Activated CD4-positive, alpha-beta memory T cell treated with anti-CD3 and anti-CD28 coated beads, Interleukin-2, amount 10 ng/mL, durations not matched to agents 7 days and 5 days (primary cell): ENCODE data around the gene FAM210A. TPM values are rescaled to one million over a fixed set of nuclear protein-coding genes. Genes with fewer than 3 reads are reported as not detected.
A peak's percentile ranks its signal among the peaks of the same experiment; 100 is the strongest.
"Not testable (repeated sequence)": the region's sequence is repeated elsewhere in the genome, so short reads cannot be mapped to it uniquely, and the experiment has no call there.

Source experiments
- CTCF ChIA-PET: fragments of 350-600 bp; sonication (Branson Sonifier 250); formaldehyde crosslinking; loops from one replicate; lab custom pipeline; 2021; ENCODE audit warnings: antibody characterized with exemption, inconsistent platforms; lab: Charles Lee
- POLR2A ChIA-PET: fragments of 350-600 bp; sonication (Branson Sonifier 250); formaldehyde crosslinking; loops from one replicate; lab custom pipeline; 2021; ENCODE audit warnings: antibody characterized with exemption; lab: Charles Lee
- DNase-seq: peaks from one replicate; pipeline ENCODE4 v3.0.0-alpha.2; 2020
- H3K27ac Mint-ChIP-seq: one replicate; pipeline ENCODE4 v1.8.0; 2021; ENCODE audit warnings: mild to moderate bottlenecking, mixed read lengths
- H3K27me3 Mint-ChIP-seq: one replicate; pipeline ENCODE4 v1.8.0; 2021; ENCODE audit warnings: mixed read lengths
- H3K36me3 Mint-ChIP-seq: one replicate; pipeline ENCODE4 v1.8.0; 2021; ENCODE audit warnings: low read depth, mixed read lengths
- H3K4me1 Mint-ChIP-seq: one replicate; pipeline ENCODE4 v1.8.0; 2021; ENCODE audit warnings: mixed read lengths
- H3K4me3 Mint-ChIP-seq: one replicate; pipeline ENCODE4 v1.8.0; 2021; ENCODE audit warnings: mild to moderate bottlenecking, mixed read lengths
- H3K9me3 Mint-ChIP-seq: one replicate; pipeline ENCODE4 v1.8.0; 2021; ENCODE audit warnings: mixed read lengths
- total RNA-seq, 2 experiments: library from RNA; stranded (reverse); gene quantifications; one replicate each; pipeline ENCODE4 v1.2.3, GENCODE V29; 2021

Gene FAM210A, protein sequence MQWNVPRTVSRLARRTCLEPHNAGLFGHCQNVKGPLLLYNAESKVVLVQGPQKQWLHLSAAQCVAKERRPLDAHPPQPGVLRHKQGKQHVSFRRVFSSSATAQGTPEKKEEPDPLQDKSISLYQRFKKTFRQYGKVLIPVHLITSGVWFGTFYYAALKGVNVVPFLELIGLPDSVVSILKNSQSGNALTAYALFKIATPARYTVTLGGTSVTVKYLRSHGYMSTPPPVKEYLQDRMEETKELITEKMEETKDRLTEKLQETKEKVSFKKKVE
- 10 to 100 TPM; 22.2 to 22.4 TPM for total RNA-seq

DNA sequence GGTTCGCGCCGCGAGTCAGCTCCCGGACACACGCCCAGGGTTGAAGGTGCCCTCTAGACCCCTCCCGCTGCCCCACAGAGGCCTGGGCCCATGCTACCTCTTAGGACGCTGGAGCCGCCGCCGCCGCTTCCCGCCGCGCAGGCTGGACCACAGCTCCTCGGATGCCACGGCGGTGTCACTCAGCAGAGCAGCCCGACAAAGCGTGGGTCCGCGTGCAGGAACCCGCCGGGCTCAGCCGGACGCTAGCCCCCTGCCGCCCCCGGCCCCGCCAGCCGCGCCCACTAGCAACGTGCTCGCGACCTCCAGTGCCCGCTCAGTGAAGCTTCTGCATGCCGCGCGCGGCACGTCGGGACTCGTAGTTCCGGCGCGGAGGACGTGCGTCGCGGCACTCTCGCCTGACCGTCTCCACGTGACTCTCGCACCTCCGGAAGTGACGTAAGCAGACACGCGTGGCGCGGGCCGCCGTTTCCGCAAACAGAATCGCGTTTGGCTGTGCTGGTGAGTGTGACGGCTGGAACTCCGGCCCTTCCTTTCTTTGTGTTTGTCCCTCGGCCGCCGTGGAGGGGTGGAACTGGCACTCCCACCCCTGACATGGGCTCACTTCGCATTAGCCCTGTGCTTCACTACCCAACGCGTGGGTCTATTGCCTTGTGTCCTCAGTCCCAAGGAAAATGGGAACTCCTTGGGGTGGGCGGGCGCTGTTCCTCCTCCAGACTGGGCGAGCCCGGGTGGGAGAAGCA is at the start of gene FAM210A, which contains the start of gene RNMT:
Gene FAM210A, minus strand, starts transcription at position 327 of the 740 bp plus-strand sequence. CDS start 44,481 bp downstream, outside the sequence.
Gene RNMT, plus strand, starts transcription at position 442 of the 740 bp plus-strand sequence. CDS start 4,845 bp downstream, outside the sequence.
- Mint-ChIP-seq H3K4me3 (peak within 1 kb of the TSS; percentile 72), H3K4me1 (peaks cover 61% of the 10 kb centered on the region), H3K9me3 (no peaks in the 10 kb centered on the region), H3K36me3 (peaks cover 36% of the 10 kb centered on the region), H3K27ac (peak within 1 kb of the TSS; percentile 88), H3K27me3 (no peaks in the 10 kb centered on the region)
- CTCF ChIA-PET, result interaction anchor here (1.0 kb wide), 4 partner anchors 9 to 589 kb away, joined by 3 to 4 read pairs (median 3); no protein-coding TSS in a partner anchor
- peak; percentile 95 for DNase-seq
- POLR2A ChIA-PET, result interaction anchor here (0.6 to 1.8 kb wide), 5 partner anchors 11 to 288 kb away, joined by 3 to 16 read pairs (median 4); no protein-coding TSS in a partner anchor

DNA sequence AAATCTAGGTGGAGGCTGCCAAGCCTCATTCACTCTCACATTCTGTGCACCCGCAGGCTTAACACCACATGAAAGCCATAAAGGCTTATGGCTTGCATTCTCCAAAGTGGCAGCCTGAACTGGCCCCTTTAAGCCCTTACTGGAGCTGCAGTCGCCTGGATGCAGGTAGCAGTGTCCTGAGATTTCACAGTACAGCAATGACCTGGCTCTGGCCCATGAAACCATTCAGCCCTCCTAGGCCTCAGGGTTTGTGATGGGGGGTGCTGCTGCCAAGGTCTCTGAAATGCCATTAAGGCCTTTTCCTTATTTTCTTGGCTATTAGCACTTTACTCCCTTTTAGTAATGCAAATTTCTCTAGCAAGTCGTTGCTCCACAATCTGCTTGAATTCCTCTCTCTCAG is 48.7 kb upstream of the FAM210A start:
- POLR2A ChIA-PET, result no interaction called here
- no peak overlapping the region for H3K27ac Mint-ChIP-seq
- H3K36me3 Mint-ChIP-seq, result no peaks in the 10 kb centered on the region
- DNase-seq, result no peak
- CTCF ChIA-PET, result no interaction called here
- no peak overlapping the region for H3K4me3 Mint-ChIP-seq
- peaks cover 17% of the 10 kb centered on the region for H3K27me3 Mint-ChIP-seq
- no peaks in the 10 kb centered on the region for H3K9me3 Mint-ChIP-seq
- no peaks in the 10 kb centered on the region for H3K4me1 Mint-ChIP-seq

DNA sequence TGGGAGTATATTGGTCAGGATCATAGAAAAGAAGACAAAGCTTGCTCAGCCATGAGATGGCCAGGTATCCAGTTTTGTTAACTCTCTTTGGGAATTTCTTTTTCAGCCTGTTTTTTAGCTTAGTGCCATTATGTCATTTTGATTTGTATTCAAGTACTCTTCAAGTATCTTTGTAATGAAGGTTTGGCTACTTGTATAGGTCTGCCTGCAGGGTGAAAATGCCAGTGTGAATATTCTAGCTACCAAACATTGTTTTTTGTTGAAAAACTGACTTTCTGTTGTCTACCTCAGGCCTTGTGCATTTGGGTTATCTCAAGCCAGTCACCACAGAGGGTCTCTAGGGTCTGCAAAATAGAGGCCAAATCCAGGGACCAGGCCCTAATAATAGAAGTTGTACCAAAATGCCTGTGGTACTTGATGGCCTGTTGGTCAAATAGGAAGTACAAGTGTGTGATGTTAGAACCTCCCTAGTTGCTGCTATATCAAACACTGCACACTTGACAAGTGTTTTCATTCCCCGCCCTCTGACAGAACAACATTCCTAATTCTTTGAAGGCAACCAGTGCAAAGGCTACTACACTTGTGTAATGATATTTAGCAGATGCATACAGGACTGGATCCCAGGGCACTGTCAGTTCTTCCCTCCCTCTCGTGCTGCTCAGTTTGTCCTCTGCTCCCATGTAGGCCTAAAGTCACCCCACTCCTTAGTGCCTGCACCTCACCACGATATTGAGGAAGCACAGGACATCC is 36.5 kb upstream of the FAM210A start:
- Mint-ChIP-seq H3K4me1 (peaks cover 5% of the 10 kb centered on the region), H3K27me3 (peaks cover 2% of the 10 kb centered on the region), H3K27ac (no peak overlapping the region), H3K4me3 (no peak overlapping the region), H3K9me3 (peaks cover 11% of the 10 kb centered on the region), H3K36me3 (peaks cover 64% of the 10 kb centered on the region)
- CTCF ChIA-PET, result no interaction called here
- no peak for DNase-seq
- POLR2A ChIA-PET, result no interaction called here

DNA sequence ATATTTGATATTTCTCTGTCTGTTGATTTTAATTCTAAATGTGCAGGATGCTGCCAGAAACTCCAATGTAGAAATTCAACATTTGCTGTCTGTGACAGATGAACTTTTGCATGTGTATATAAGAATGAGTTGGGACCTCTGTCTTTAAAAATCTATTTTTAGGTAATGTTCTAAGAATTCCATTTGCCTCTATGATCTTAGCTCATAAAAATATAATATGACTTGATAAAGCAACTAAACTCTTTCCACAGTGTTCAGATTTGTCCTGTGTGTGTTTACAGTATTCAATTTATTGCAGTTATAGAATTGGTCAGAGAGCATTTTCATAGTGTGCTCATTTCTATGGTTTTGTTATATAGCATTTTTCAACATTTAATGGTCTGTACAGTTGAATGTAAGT is 33.7 kb upstream of the FAM210A start:
- H3K4me1 Mint-ChIP-seq, result peaks cover 8% of the 10 kb centered on the region
- no peak overlapping the region for H3K27ac Mint-ChIP-seq
- no peak for DNase-seq
- H3K4me3 Mint-ChIP-seq, result no peak overlapping the region
- H3K9me3 Mint-ChIP-seq, result peaks cover 6% of the 10 kb centered on the region
- H3K36me3 Mint-ChIP-seq, result peaks cover 89% of the 10 kb centered on the region
- no peaks in the 10 kb centered on the region for H3K27me3 Mint-ChIP-seq
- ChIA-PET POLR2A (no interaction called here), CTCF (no interaction called here)

DNA sequence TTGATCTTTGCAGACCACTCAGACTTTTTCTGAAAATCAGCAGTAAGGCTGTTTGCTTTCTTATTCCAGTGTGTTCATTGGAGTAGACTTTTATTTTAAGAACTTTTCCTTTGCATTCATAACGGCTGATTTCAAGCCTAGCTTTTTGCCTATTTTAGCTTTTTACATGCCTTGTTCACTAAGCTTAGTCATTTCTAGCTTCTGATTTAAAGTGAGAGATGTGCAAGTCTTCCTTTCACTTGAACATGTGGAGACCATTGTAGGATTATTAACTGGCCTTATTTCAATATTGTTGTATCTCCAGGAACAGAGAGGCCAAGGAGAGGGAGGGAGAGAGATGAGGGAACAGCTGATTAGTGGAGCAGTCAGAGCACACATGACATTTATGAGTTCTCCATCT is 32.3 kb upstream of the FAM210A start:
- ChIA-PET POLR2A (no interaction called here), CTCF (no interaction called here)
- Mint-ChIP-seq H3K4me3 (no peak overlapping the region), H3K36me3 (peaks cover 89% of the 10 kb centered on the region), H3K27me3 (no peaks in the 10 kb centered on the region), H3K9me3 (peaks cover 3% of the 10 kb centered on the region), H3K4me1 (peaks cover 8% of the 10 kb centered on the region), H3K27ac (no peak overlapping the region)
- DNase-seq, result no peak

DNA sequence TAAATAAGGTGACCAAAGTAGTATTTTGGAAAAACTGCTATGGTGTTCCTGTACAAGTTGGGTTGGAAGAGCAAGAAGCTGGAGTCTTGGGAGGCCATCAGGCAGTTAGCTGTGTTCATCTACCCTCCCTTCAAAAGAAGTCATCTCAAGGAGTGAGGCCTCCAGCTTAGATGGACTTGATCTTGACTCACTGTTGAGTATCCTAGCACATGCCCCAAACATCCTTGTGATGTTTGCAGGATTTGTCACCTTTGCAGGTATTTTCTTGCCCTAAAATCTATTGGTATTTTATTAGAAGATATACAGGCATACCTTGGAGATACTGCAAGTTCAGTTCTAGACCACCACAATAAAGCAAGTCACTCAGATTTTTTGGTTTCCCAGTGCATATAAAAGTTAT is 30.3 kb upstream of the FAM210A start:
- CTCF ChIA-PET, result no interaction called here
- Mint-ChIP-seq H3K27me3 (no peaks in the 10 kb centered on the region), H3K9me3 (no peaks in the 10 kb centered on the region), H3K4me3 (no peak overlapping the region), H3K4me1 (peaks cover 8% of the 10 kb centered on the region), H3K27ac (no peak overlapping the region), H3K36me3 (peaks cover 85% of the 10 kb centered on the region)
- DNase-seq, result no peak
- POLR2A ChIA-PET, result no interaction called here

DNA sequence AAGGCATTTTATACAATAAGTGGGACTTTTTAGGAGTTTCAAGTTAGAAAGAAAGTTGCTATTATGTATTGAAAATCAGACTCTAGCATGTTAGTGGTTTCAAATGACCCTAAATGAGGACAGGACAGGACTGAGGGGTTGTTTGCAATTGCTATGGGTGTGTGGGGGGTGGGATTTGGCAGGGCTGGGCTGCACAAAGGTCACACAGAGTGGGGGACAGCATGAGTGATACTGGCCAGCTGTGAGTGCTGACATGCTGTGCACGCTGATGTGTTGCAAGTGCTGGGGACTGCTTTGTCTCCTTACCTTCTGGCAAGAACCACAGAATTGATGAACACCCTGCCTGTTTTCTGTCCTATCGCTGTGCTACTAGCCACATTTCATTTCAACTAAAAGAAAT is 29.9 kb upstream of the FAM210A start:
- no peak for DNase-seq
- H3K27ac Mint-ChIP-seq, result no peak overlapping the region
- peaks cover 87% of the 10 kb centered on the region for H3K36me3 Mint-ChIP-seq
- H3K27me3 Mint-ChIP-seq, result no peaks in the 10 kb centered on the region
- no peak overlapping the region for H3K4me3 Mint-ChIP-seq
- no peaks in the 10 kb centered on the region for H3K9me3 Mint-ChIP-seq
- CTCF ChIA-PET, result no interaction called here
- H3K4me1 Mint-ChIP-seq, result peaks cover 8% of the 10 kb centered on the region
- POLR2A ChIA-PET, result no interaction called here

DNA sequence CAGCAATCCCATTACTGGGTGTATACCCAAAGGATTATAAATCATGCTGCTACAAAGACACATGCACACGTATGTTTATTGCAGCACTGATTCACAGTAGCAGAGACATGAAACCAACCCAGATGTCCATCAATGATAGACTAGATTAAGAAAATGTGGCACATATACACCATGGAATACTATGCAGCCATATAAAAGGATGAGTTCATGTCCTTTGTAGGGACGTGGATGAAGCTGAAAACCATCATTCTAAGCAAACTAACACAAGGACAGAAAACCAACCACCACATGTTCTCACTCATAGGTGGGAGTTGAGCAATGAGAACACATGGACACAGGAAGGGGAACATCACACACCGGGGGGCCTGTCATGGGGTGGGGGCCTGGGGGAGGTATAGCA is 25.2 kb upstream of the FAM210A start:
- DNase-seq, H3K4me3 Mint-ChIP-seq, H3K4me1 Mint-ChIP-seq, CTCF ChIA-PET, POLR2A ChIA-PET, H3K27ac Mint-ChIP-seq, H3K9me3 Mint-ChIP-seq, H3K27me3 Mint-ChIP-seq: not testable (repeated sequence)
- H3K36me3 Mint-ChIP-seq, result peaks cover 81% of the 10 kb centered on the region

DNA sequence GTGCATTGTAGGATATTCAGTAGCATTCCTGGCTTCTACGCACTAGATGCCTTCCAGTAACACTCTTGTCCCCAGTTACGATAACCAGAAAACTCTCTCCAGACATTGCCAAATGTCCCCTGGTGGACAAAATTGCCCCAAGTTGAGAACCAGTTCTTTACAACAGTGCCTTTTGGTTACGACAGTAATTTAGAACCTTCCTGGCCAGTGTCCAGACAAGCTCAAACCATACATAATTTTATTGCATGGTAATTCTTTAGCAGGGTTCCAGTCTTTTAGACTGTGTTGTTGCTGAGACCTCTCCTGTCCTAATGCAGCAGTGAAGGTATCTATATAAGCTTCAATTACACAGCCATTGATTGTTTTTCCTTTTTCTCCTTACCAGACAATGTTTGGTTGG is 20.3 kb upstream of the FAM210A start:
- H3K9me3 Mint-ChIP-seq, result no peaks in the 10 kb centered on the region
- H3K27ac Mint-ChIP-seq, result no peak overlapping the region
- POLR2A ChIA-PET, result no interaction called here
- CTCF ChIA-PET, result no interaction called here
- no peak for DNase-seq
- H3K36me3 Mint-ChIP-seq, result peaks cover 68% of the 10 kb centered on the region
- H3K27me3 Mint-ChIP-seq, result no peaks in the 10 kb centered on the region
- H3K4me1 Mint-ChIP-seq, result peaks cover 12% of the 10 kb centered on the region
- H3K4me3 Mint-ChIP-seq, result no peak overlapping the region

DNA sequence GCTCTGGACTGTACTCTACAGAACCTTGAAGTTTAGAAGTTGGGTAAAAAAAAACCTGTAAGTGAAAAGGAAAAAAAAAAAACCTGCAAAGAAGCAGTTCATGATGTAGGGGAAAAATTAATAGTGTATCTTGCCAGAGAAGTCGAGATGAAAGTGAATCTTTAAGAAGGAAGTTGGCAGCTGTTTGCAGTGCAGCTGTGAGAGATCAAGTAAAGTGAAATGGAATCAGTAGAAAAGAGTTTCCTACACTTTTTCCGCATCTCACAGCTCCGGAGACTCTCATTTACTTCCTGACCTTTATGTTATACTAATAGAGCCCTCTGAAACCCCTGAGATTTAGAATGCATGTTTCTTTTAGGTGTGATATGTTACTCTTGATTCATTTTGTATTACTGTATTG is 19.3 kb upstream of the FAM210A start:
- CTCF ChIA-PET, result no interaction called here
- Mint-ChIP-seq H3K36me3 (peaks cover 62% of the 10 kb centered on the region), H3K27me3 (no peaks in the 10 kb centered on the region), H3K9me3 (no peaks in the 10 kb centered on the region), H3K27ac (no peak overlapping the region), H3K4me3 (no peak overlapping the region), H3K4me1 (peaks cover 12% of the 10 kb centered on the region)
- POLR2A ChIA-PET, result no interaction called here
- DNase-seq, result no peak

DNA sequence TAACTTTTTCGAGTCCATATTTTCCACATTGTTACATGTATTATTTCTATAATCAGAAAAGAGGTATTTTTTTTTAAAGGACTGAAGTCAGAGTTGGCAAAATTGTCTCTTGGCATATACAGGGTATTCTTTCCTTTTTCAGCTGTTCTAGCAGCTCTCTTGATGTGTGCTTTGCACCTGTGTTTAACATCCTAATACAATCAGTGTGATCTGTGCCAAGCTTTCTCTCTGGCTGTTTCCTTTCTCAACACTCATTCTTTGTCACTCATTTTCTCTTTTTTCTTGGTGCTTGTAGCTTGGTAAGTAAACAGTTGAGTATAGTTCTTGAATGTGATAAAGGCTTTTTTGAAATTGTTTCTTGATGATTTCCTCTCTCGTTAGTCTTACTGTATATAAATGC is 9.3 kb upstream of the FAM210A start:
- H3K4me3 Mint-ChIP-seq, result no peak overlapping the region
- ChIA-PET CTCF (interaction anchor here (1.0 kb wide), 1 partner anchor 8 kb away, joined by 3 read pairs; no protein-coding TSS in a partner anchor), POLR2A (no interaction called here)
- H3K4me1 Mint-ChIP-seq, result peaks cover 5% of the 10 kb centered on the region
- no peaks in the 10 kb centered on the region for H3K9me3 Mint-ChIP-seq
- H3K27me3 Mint-ChIP-seq, result no peaks in the 10 kb centered on the region
- peaks cover 59% of the 10 kb centered on the region for H3K36me3 Mint-ChIP-seq
- DNase-seq, result no peak
- no peak overlapping the region for H3K27ac Mint-ChIP-seq

DNA sequence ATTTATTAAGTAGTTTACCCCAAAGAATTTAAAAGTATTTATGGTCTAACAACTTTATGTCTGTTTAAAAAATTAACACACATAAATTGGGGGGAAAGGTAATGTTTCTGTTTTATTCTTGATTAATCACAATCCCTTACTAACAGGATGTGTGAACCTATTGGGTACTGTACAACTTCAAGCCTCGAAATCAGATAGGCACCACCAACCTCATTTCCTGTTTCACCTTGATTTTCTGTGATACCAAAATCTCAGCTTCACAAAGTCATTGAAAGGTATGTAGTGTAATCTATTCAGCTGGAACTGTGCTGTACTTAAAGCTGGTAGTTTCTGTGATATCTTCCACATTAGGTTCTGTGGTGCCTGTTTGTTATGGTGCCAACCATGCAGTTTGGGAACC is 4.1 kb upstream of the FAM210A start:
- no peak overlapping the region for H3K27ac Mint-ChIP-seq
- H3K4me1 Mint-ChIP-seq, result peaks cover 41% of the 10 kb centered on the region
- no peaks in the 10 kb centered on the region for H3K27me3 Mint-ChIP-seq
- DNase-seq, result no peak
- POLR2A ChIA-PET, result no interaction called here
- H3K4me3 Mint-ChIP-seq, result no peak overlapping the region
- CTCF ChIA-PET, result interaction anchor here (0.9 kb wide), 1 partner anchor 13 kb away, joined by 3 read pairs; no protein-coding TSS in a partner anchor
- H3K36me3 Mint-ChIP-seq, result peaks cover 39% of the 10 kb centered on the region
- H3K9me3 Mint-ChIP-seq, result no peaks in the 10 kb centered on the region

DNA sequence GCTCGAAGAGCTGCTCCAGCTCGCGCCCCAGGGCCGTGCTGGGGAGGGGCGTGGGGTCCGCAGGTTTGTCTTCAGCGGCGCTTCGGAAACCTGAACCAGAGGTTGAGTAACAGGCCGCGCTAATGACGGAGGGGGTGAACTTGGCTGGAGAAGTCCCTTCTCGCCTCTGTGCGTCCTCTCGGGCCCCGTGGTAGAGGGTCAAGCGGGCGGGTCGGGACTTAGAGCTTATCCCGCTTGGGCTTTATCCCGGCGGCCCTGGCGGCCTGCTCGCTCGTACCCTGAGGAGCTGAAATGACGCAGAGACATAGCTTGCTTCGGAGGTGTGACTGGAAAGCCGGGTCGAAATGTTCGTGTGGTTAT is 594 bp upstream of the FAM210A start:
- peaks cover 64% of the 10 kb centered on the region for H3K4me1 Mint-ChIP-seq

More for the DNA sequence above, 594 bp upstream of the FAM210A start:
- Mint-ChIP-seq H3K27me3 (no peaks in the 10 kb centered on the region), H3K4me3 (peak overlapping the region; percentile 72), H3K9me3 (no peaks in the 10 kb centered on the region), H3K27ac (peak overlapping the region; percentile 88), H3K36me3 (peaks cover 38% of the 10 kb centered on the region)
- POLR2A ChIA-PET, result interaction anchor here (0.7 to 1.8 kb wide), 4 partner anchors 11 to 289 kb away, joined by 3 to 16 read pairs (median 6); no protein-coding TSS in a partner anchor
- DNase-seq, result peak; percentile 37
- CTCF ChIA-PET, result interaction anchor here (0.9 to 1.0 kb wide), 5 partner anchors 9 to 589 kb away, joined by 3 to 4 read pairs (median 3); no protein-coding TSS in a partner anchor
